Esophagus muscularis mucosa (tissue), 3 donors: ENCODE measurements around the gene PDE4D.

Source experiments
- CTCF ChIP-seq, 3 experiments: fragments of 200-600 bp in 2 of 3; fragments of 450-650 bp in 1 of 3; sonication (generic) in 2 of 3; IDR thresholded peaks; one replicate each; pipeline ENCODE4 v1.5.1; 2017 to 2019; ENCODE audit warnings: antibody characterized with exemption in 3 of 3, mild to moderate bottlenecking in 2 of 3, moderate library complexity in 1 of 3
- EP300 ChIP-seq: sonication (generic); formaldehyde crosslinking; IDR thresholded peaks from one replicate; pipeline ENCODE4 v1.6.1; 2017; ENCODE audit warnings: antibody characterized with exemption

- TF ChIP-seq CTCF (IDR thresholded peaks at IDR 0.05) (no peak), EP300 (no peak)
Observed at GRCh38 chr5:58930520-58930919, 963.0 kb downstream of the PDE4D start.
